GM19023 (cell line): ENCODE measurements around the gene CATSPER1.

ENCODE experiments used
- ATAC-seq: cut with Tn5 transposase; IDR thresholded peaks from one replicate; pipeline ENCODE4 v1.9.1; 2021; ENCODE audit warnings: mild to moderate bottlenecking, moderate library complexity; ENCODE audit not compliant: unreplicated experiment

CATSPER1 gene

DNA sequence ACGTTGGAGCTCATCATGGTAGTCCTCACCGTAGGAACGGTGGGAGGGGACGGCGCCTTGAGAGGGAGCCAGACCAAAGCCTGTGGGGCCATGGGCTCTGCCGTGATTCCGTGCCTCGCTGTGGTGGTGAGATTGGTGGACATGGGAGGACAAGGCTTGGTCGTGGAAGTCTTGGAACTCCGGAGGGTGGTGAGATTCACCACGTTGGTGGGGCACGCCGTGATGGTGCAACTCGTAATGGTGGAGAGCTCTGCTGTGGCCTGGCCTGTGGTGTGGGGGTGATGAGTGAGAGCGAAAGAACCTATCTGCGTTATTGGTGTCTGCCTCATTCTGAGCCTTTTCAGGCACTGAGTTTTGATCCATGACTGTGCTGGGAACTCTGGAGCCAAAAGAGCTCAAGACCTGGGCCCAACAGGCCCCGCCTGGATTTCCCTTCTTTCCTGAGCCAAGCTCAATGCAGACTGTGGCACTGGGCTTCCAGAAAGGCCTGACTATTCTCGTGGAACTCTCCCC is at the start of gene CATSPER1:
TSS of gene CATSPER1 (minus strand) at position 463 of the 513 bp plus-strand sequence. CDS start at position 363, 100 bp downstream.
- ATAC-seq: no peak

DNA sequence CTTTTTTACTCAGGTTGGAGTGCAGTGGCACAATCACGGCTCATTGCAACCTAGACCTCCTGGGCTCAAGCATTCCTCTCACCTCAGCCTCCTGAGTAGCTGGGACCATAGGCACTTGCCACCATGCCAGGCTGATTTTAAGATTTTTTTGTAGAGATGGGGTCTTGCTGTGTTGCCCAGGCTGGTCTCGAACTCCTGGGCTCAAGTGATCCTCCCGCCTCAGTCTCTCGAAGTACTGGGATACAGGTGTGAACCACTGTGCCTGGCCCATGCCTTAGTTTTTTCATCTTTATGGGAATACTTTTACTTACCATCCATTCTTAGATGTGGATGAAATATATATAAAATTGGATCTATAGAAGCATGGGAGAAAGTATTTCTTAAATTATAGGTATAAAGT is 49.0 kb upstream of the CATSPER1 start:
- no peak for ATAC-seq

DNA sequence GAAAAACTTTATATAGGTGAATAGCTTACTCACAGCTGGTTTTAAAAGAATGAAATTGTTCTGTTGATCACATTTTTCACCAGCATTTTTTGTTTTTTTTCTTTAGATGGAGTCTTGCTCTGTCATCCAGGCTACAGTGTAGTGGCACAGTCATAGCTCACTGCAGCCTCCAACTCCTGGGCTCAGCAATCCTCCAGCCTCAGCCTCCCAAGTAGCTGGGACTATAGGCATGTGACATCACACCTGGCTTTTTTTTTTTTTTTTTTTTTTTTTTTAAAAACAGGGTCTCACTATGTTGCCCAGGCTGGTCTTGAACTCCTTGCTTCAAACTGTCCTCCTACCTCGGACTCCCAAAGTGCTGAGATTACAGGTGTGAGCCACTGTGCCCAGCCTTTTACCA is 47.4 kb upstream of the CATSPER1 start:
- no peak for ATAC-seq

DNA sequence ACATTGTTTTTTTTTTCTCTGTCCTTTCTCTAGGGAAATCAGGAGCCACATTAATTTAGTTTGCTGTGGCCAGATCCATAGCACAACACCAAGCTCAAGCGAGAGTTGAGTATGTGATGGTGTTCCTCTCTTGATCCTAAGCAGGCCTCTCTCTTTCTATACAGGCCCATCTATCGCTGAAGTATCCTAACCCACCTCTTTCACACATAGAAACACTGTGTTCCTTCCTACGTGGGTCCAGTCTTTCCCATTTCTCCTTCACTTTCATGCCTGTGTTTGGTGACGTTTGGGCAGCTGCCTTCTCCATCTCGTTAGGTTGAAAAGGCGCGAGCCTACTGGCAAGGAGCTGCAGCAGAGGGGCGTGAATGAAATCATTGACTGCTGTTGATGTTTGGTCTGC is 46.2 kb upstream of the CATSPER1 start:
- ATAC-seq: no peak

DNA sequence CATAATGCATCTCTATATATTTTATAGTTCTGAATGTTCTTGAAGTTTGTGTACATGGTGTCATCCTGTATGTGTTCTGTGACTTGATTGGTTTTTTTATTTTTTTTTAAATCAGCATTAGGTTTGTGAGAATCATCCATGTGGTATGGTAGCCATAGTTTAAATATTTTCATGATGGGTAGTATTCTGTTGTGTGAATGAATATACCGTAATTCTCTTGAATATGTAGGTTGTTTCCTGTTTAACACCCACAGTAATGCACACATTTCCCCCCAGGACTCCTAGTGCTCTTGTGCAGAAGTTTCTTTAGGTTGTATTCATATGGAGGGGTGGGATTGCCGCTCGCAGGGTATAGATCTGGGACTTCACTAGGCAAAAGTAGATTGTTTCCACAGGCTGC is 45.8 kb upstream of the CATSPER1 start:
- no peak for ATAC-seq

DNA sequence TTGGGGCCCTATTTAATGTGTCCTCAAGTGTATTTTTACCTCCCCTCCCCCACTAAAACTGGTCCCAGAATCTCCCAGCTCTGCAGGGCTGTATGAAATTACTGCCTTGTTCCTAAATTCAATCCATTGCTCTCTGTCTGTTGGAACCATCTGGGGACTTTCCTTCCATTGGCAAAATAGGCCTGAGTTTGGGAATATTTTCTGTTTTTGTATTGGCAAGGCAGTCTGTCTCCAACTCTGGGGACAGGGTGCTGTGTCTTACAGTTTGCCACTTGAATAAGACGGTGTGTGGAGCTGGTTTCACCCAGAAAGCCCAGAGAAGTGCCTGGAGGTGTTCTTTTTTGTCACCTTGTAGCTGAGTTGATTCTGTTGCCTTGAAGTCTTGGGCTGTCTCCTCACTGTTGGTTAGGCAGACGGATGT is 45.1 kb upstream of the CATSPER1 start:
- no peak for ATAC-seq

DNA sequence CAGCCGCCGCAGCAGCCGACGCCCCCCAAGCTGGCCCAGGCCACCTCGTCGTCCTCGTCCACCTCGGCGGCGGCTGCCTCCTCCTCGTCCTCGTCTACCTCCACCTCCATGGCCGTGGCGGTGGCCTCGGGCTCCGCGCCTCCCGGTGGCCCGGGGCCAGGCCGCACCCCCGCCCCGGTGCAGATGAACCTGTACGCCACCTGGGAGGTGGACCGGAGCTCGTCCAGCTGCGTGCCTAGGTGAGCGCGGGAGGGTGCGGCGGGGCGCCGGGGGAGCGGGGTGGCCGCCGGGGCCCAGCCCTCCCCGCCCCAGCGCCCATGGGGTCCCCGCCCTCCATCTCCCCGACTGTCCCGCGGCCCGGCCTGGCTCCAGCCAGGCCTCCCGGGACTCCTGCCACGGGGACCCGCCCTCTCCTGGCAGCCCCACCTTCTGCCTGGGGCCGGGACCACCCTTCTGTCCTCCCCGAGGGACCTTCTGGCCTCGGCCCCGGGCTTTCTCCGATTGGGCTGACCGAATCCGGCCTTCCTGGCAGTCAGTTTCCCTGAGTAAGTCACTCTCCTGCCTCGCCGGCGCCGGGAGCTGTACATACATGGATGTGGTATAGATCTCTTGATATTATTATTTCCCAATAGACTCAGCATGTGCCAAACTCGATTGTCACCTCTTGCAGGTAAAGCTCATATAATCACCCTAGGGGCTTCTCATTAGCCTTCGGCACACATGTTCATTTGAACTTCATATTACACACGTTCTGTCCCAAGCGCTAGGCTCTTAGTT is 44.5 kb upstream of the CATSPER1 start:
- no peak for ATAC-seq

DNA sequence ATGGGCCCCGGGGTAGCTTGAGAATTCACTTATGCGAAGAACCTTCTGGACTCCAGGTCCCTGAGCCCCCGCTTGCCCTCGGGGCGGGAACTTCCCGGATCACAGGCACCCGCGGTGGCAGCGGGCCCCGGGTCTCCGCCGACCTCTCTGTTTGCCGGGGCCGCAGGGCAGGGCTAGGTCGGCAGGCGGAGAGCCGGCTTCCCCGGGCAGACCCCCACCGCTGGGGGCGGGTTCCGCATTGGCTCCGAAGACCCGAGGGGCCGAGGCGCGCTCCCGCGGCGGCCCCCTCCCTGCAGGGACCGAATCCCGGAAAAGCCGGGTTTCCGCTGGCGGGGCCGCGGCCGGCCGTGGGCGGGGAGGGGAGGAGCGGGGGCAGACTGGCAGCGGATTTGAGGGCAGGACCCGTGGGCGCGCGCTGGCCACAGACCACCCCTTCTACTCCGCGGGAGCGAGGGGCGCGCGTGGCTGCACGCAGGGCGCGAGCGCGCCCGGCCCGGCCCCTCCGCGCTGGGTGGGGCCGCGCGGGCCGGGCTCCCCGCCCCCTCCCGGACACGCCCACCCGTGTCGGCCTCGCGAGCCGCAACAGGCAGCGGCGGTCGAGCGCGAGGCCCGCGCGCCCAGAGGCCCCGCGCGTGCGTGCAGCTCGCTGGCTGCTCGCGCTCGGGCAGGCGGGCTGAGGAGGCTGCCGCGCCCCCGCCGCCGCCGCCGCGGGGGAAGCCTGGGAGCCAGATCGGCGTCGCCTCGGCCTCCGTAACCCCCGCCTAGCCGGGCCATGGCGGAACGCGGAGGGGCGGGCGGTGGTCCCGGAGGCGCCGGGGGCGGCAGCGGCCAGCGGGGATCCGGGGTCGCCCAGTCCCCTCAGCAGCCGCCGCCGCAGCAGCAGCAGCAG is 43.7 kb upstream of the CATSPER1 start, which contains the start of gene PACS1:
TSS of gene PACS1 (plus strand) at position 558 of the 889 bp plus-strand sequence. CDS start at position 773, 215 bp downstream.
- peak; percentile 56 for ATAC-seq

DNA sequence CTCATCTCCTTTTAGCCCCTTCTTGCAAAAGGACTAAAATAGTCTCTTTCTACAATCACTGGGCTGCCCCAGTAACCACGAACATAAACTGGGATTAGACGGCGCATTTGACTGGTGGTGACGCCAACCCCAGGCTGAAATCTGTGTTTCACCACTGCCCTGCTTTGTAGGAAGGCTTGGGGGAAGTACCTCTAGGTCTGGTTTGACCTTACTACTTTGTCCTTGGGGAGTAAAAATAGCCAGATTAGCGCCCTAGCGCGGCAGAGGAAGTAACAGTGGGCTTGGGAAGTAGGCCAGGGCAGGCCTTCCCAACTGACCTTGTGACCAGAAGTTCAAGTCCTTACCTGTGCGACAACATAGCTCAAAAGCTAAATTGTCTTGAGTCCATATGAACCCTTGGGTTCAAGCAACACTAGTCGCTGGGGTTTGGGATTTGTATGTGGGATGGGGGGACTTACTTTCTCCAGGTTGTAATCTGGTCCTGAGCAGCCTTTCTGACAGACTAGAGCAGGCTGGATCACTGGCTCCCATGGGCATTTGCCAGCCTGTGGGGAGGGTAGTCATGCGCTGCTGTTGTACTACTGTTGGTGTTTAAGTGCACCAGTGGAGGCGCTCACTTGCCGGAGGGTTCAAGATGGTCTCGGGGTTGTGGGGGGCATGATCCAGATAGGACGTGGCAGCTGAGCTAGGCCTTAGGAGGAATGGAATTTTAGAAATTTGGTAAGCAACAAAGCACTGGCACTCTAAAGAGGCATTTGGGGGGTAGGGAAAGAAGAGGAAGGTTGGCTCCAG is 42.8 kb upstream of the CATSPER1 start:
- no peak for ATAC-seq

DNA sequence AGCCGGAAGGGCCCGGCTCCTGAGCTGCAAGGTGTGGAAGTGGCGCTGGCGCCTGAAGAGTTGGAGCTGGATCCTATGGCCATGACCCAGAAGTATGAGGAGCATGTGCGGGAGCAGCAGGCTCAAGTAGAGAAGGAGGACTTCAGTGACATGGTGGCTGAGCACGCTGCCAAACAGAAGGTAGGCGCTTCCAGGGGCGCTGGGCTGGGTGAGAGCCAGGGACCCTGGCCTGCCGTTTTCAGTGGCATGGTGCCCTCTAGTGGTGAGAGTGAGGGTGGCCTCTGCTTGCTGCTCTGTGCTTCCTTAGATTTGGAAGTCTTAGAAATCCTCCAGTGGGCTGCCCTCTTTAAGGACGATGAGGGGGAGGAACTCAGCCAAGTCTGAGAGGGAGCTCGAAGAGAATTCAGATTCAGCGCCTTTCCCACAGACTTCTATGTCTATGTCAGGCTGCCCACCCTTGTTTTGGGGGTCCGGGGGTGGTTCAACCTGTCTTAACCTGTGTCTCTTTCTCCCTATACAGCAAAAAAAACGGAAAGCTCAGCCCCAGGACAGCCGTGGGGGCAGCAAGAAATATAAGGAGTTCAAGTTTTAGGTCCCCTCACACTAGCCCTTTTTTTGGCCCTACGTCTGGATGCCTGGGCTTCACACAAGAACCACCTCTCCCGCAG is 42.0 kb upstream of the CATSPER1 start:
- ATAC-seq: no peak

DNA sequence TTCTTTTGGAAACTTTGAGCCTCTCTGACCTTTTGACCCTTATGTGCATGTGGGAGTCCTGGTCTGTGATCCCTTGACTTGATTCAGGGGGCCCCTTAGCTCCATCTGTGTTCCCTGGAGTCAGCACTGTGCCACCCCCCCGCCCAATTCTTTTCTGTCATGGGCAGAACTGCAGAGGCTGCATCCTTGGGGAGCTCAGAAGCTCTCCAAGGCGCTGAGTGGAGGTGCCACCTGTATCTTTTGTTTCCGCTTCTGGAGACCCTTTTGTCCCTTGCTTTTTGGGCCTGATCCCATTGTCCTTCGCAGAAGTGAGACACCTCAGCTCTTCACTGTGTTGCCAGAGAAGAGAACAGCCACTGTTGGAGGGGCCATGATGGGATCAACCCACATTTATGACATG is 41.4 kb upstream of the CATSPER1 start:
- ATAC-seq: no peak

DNA sequence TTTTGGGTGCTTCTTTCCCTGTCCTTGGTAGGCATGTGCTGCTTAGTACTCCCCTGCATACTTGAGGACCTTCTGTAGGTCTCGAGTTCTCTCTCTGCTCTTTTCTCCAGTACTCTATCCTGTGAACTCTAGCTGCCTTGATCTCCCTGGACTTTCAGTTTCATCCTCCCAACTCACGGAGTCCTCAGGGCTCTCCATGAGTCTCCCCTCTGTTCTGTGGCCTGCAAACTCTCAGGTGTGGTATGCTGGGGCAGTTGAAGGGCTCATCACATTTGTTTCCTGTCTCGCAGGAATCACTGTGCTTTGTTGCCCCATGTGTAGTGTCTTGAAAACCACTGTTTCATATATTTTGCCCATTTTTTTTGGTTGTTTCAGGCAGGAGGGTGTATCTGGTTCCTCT is 40.5 kb upstream of the CATSPER1 start:
- no peak for ATAC-seq

DNA sequence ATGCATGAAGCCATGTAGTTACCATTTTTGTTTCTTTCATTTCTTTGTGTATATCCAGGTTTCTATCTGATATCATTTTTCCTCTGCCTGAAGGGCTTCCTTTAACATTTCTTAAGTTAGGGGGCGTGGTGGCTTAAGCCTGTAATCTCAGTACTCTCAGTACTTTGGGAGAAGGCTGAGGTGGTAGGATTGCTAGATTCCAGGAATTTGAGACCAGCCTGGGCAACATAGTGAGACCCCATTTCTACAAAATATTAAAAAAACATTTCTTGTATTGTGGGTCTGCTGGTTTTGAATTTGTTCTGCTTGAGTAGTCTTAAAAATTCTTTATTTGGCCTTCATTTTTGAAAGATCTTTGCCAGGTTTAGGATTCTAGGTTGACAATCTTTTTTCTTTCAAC is 38.3 kb upstream of the CATSPER1 start:
- no peak for ATAC-seq

DNA sequence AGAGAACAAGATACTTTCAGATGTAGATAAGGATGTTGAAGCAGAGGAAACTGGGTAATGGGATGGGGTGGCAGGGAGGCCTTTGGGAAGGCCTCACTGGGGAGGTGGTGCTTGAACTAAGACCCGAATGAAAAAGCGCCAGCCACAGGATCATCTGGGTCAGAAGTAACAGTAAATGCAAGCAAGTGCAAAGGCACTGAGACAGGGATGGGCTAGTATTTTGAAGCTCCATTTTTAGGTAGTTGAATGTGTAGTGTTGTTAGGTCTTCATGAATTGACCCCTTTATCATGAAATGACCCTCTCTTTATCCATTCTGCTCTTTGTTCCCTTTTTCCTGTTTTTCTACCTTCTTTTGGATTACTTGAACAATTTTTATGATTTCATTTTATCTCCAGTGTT is 37.6 kb upstream of the CATSPER1 start:
- ATAC-seq: no peak

DNA sequence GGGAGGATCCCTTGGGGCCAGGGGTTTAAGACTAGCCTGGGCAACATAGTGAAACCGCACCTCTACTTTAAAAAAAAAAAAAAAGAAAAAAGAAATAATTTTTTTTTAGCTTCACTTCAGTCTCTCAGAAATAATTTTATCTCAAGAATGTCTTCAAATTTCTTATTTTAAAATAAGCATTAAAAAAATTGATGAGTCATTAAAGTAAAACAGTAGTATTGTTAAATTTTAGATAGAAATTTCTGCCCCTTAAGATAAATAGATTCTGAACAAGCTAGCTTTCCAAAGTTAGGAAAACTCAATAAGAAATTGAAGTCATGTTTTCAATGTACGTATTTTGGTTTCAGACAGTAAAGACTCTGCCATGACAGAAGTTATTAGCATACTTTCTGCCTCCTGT is 36.1 kb upstream of the CATSPER1 start:
- ATAC-seq: no peak

DNA sequence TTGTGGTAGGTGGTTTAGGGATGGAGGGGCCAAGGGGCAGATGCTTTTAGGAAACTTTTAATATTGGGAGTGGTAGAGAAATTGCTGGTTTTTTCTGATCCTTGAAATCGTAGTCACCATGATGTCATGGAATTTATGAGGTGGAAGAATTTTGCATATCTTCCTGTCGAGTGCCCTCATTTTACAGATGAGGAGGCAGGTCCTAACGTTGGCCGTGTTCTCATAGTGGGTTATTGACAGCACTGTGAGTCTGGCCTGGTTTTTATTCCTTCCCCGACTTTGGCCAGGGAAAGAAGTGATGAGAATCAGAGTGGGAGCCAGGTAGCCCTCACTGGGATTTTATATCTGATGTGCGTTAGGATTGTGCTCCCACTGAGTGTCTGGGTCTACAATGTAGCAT is 35.0 kb upstream of the CATSPER1 start:
- no peak for ATAC-seq

DNA sequence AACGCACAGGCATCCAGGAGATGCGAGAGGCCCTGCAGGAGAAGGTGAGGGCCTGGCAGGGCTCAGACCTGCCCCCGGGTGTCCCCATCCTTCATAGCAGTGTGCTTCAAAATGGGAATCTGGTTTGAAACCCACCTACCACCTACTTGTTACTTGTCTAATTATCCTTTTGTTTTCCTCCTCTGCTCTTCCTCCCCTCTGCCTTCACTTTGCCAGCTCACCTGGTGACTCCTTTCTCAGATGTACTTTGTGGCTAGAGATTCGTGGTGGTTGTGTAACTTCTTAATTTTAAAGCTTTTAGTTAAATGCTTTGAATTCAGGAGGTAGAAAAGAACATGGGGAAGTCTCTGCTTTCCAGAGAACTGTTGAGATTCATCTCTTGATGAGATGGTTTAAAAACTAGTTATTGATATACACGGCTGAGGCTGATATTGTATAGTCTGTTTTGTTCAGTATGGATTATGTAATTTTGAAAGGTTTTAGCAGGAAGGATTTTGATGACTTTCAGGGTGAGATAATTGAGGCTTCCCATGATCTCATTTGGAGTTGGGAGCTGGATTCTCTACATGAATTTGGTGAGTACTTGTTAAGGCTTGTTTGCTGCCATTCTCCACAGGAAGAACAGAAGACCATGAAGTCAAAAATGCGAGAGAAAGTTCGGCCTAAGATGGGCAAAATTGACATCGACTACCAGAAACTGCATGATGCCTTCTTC is 33.8 kb upstream of the CATSPER1 start:
- no peak for ATAC-seq

DNA sequence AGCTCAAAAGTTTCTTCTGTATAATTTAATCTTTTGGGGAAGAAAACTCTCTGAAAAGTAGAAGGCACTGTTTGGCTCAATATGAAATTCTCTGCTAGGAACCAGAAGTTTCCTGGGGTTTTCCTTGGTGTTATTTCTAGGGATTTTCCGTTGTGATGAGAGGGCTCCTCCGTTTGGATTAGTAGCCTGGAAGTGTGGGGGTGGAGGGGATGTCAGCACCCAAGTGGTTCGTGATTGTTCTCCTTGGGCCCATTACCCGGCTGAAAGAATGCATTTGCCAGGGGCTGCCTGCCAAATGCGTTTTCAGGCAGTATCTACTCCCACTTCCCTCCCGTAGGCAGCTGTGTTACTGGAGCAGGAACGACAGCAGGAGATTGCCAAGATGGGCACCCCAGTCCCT is 30.2 kb upstream of the CATSPER1 start:
- no peak for ATAC-seq

DNA sequence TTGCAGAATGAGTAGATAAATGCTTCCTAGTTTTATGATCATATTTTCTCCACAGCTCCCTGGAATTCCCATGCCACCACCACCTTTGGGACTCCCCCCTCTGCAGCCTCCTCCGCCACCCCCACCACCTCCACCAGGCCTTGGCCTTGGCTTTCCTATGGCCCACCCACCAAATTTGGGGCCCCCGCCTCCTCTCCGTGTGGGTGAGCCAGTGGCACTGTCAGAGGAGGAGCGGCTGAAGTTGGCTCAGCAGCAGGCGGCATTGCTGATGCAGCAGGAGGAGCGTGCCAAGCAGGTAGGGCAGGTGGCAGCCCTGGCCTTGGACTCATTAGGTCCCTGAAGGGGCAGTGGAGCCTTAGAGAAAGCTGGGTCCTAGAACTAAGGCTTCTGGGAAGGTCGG is 28.7 kb upstream of the CATSPER1 start:
- ATAC-seq: no peak

DNA sequence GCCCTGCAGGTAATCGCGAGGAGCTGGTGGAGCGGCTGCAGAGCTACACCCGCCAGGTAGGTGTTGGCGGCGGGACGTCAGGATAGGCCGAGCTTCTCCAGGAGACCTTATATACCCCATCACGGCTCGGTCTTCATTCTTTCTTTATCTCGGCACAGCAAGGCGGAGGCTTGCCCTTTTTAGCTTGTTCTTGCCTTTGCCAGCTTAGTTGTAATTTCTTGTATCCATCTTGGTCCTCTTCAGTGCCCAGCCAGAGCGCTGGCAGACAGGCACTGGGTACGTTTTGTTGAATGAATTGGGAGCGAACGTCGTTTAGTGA is 26.3 kb upstream of the CATSPER1 start:
- ATAC-seq: no peak
